CD4-positive, alpha-beta T cell treated with Interleukin-4 for 1 hour (primary cell): ENCODE data around the gene ZEB1.

Source experiments
- DNase-seq, 2 donors: peaks; one replicate each; pipeline ENCODE4 v3.0.0-alpha.2; 2020 to 2022

The ZEB1 gene

DNA sequence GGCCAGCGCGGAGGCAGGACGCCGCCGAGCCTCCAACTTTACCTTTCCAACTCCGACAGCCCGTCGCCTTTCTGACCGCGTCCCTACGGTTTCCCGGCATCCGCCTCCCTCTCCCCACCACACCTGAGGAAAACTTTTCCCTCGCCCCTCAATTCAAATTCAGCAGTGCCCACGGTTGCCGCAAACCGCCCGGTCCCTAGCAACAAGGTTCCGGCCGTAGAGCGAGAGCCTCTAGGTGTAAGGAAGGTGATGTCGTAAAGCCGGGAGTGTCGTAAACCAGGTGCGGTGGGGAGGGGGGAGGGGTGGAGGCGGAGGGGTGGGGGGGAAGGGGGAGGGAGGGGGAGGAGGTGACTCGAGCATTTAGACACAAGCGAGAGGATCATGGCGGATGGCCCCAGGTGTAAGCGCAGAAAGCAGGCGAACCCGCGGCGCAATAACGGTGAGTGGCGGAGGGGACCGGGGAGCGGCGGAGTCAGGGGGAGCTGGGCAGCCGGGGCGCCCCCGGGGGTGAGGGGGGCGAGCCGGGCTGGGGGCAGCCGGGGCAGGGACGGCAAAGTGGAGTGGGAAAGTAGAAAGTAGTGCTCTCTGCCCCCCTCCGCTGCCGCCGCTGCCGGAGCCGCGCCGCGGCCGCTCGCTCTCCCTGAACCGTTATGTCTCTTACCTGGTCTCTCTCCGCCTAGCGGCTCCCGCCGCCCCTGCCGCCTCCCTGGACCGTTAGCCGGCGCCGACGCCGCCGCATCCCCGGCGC, at the start of gene ZEB1:
Gene ZEB1, plus strand, starts transcription at position 363 of the 748 bp plus-strand sequence. Its CDS starts 19 bp downstream, at position 382.
- DNase-seq, result peak; percentile 93 to 94

DNA sequence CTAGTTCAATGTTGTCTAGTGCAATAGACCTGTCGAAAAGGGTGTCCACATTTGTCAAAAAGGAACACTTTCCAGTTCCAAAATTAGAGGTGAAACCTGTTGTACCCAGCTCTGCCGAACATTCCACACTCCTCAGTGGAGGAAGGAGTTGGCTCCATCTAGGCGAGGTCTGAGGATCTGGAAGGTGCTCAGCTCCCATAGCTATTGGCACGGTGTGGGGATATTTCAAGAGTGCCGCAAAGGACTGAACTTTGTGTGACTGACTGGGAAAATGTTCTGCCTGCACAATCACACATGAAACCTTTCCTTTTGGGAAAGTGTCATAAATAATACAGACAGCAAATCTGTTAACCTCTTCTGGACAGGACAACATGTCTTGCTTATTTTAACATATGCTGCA, 48.1 kb upstream of the ZEB1 start:
- no peak for DNase-seq

DNA sequence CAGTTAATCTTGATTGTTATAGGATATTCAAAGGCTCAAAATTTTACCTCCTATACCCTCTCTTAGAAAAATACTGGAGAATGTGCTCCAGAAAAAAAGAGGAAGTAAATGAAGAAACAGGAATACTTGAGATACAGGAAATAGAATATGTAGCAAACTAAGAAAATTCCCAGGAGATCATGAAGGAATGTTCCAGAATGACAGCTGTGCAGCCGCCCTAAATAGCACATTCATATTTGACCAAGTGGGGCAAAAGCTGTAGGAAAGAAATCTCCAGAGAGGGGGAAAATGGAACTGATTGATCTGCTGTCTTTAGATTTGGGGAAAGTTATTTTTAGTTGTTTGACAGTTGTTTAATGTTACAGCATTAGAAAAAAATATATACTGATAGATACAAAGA, 46.2 kb upstream of the ZEB1 start:
- no peak for DNase-seq

DNA sequence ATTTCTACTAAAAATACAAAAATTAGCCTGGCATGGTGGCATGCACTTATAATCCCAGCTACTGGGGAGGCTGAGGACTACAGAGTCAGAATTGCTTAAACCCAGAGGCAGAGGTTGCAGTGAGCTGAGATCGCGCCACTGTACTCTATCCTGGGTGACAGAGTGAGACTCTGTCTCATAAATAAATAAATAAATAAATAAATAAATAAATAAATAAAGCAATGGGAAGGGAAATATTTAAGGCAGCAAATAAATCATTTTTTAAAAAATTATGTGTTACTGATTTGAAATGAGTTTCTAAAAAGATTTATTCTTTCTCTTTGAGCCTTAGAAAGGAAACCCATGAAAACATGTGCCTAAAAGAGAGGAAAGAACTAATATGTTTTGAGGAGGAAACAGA, 45.2 kb upstream of the ZEB1 start:
- no peak for DNase-seq

DNA sequence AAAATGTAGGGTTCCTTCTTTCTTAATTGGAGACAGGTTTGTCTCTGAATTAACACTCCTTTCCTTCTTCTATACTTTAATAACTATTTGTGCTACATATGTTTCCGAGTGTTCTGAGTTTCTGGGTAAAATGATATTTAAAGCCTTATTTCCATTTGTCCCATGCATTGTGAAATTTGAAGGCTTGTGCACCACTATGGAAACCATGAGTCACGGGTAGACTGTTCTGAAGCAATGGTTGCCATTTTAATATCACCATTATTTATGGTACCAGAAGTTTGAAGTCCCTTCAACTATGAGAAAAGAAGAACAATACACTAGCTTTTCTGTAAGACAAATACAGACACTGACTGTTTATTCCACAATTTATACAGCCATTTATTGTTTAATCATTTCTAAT, 44.7 kb upstream of the ZEB1 start:
- no peak for DNase-seq

DNA sequence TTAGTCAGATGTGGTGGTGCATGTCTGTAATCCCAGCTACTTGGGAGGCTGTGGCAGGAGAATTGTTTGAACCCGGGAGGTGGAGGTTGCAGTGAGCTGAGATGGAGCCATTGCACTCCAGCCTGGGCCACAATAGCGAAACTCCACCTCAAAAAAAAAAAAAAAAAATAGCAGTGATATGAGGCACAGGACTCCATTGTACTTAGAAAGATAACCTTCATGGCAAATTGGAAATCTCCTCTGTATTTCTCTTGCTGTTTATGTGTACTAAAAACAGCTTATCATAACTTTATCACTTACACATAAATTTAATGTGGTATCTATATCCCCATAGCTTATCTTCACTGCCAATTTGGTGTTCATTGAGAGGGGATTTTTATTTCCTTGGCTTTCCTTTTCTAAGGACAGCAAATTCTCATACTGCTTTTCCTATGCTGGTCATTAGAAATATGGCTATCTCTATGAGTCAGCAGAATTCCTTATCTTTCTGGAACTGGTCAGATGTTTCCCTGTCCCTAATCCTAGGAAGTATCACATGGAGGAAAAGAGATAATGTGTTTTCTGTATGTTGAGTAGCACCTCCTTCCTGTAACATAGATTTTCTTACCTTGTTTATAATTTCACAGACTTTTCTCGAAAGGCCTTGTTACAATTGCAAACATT, 40.6 kb upstream of the ZEB1 start:
- no peak for DNase-seq

DNA sequence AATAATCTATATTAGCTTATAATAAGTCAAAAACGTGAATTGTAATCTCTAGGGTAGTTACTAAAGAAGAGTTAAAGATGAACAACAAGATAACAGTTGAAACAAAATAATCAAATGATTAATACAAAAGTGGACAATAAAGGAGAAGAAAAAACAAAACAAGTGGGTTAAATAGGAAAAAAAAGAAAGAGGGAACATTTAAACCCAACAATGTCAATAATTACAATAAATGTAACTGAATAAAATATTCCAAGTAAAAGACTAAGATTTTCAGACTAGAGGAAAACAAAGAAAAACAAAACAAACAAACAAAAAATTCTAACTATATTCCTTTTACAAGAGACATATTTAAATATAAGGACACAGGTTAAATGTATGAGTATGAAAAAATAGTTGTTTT, 38.0 kb upstream of the ZEB1 start:
- no peak for DNase-seq

DNA sequence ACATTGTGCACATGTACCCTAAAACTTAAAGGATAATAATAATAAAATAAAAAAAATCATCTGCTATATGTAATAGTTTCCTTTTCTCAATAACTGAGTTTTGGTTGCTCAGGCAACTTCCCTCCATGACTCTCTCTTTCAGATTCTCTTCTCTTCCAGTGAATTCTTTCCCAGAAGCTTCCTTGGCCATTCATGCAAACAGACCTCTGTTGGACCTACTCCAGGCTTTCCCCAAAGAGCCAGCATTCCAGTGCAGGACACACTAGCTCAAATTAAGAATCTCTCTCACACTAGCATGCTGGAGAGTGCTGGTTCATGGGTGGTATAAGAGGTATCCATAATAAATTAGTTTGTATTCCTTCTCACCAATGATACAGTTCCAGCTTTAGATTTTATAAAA, 31.0 kb upstream of the ZEB1 start:
- no peak for DNase-seq

DNA sequence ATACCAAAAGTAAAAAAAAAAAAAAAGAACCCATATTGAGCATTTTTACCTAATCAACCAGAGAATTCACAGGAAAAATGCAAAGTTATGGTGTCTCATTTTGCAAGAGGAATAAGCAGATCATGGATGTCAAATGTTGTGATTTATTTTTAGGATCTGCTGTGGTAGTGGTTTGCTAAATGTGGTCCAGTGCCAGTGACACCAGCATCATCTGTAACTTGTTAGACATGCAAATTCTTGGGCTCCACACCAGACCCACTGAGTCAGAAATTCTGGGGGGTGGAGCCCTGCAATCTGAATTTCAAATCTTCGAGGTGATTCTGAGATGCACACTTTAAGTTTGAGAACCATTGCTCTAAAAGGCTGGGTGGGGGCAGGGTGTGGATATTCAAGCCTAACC, 30.1 kb upstream of the ZEB1 start:
- no peak for DNase-seq

DNA sequence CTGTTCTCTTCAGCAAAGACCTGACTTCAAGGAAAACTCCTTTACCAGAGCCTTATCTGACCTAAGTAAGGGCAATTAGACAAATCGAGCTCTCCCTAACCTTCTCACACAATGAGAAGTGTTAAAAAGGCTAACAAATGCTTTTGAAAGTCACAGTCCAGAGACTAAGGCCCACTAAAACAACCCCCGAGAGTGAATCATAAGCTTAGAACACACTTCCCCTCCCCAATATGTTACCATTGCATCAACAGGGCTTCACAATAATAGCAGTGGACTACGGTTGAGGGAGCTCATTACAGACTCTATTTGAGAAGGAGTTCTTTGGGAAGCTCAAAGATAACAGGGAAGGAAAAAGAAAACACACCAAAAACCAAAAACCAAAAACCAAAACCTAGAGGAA, 28.6 kb upstream of the ZEB1 start:
- no peak for DNase-seq

DNA sequence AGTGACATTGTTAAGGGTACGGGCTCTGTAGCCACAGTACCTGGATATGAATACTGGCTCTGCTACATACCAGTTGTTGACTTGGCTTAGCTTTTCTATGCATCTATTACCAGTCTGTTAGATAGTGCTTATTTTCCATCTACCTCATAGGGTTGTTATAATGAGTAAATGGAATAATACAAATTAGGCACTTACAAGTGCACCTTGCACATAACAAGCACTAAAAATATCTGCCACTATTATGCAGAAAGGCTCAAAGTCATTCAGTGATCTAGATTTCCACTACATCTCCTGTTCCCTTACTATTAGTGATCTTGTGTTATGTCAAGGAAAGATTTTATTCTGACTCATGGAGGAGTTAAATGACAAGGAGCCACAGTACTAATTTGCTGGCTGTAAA, 27.9 kb upstream of the ZEB1 start:
- DNase-seq, result no peak

DNA sequence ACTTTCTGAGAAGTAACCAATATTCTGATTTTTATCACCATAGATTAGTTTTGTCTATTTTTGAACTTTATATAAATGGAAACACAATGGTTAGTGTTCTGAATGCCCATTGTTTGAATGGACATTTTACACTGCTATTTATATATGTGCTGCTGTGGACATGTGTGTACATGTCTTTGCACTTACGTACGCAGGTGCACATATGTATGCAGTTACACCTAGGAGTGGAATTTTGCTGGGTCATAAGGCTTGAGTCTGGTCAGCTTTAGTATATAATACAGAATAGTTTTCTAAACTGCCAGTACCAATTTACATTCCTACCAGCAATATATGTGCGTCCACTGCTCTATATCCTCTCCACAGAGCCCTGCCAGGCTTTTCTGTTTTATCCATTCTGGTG, 24.5 kb upstream of the ZEB1 start:
- DNase-seq, result no peak

DNA sequence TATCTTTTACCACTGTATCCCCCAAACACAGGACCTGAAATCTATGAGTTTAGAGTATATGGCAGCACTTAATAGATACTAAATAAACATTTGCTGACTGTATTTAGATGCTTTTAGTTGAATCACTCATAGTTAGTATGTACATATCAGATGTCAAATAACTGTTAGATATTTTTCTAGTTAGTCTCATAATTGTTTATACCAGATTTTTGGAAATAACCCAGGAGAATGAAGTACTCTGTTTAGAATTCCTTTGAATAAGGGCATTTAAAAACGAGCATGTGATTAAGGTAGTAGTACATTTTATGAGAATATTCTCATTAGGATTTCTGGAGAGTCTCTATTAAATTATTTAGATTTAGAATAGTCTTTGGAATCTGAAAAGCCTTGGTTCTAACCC, 22.3 kb upstream of the ZEB1 start:
- no peak for DNase-seq

DNA sequence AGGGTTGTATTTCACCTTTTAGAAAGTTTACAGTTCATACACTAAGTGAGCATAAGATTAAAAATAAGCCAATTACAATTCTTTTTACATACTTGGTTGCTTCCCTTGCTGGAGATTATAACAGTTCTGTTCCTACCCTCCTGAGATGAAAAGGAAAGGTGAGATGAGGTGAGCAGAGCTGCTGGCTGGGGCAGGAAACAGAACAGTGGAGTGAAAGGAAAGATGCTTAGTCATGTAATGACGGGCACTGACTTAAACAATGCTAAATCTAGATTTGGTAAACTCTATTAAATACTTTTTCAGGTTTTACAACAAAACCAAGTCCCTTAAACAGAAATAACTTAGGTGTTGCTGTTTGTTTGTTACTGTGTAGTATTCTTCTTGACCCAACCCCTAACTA, 19.9 kb upstream of the ZEB1 start:
- DNase-seq, result no peak

DNA sequence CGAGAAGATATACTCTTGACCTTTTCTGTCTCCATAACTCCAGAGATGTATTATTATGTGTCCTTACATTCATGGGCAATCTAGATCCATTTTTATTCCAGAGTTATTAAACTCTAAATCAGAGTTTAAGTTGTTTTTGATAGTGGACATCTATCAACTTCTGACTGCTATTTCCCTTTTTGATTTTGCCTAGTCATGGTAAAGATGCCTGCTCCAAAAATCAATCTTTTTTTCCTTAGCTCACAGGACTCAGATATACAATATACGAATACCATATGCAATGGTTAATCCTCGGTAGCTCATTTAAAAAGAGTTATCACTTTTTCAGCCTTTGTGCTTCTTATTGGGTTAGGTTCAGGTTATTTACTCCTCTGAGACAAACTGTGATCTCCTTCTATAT, 15.8 kb upstream of the ZEB1 start:
- no peak for DNase-seq

DNA sequence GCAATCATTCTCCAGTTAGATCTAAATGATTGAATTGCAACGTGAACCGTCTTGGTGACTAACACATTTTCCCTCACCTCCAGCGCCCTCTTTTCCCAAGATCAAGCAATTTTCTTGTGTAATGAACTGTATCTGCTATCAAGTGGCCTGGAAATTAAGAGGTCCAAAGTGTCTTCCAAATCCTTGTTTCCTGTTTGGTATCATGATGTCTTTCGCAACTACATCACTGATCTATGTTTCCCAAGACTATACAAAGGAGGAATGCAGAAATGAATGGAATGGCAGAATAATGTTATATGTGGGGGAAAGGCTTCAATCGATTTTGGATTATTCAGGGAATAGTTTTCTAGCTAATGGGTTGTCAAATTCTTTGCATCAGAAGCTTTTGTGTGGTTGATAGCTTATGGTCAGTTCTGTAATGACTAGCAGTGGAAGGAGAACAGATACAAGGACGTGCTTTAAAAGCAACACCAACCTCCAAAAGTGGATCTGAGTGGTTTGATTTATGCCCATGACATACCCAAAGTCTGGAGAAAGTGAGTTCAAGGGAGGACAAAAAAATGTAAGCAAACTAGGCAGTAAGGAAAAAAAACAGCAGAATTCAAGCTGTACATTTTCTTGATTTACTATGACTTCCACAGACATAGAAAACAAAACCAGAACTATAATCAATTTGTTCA, 14.6 kb upstream of the ZEB1 start:
- no peak for DNase-seq

DNA sequence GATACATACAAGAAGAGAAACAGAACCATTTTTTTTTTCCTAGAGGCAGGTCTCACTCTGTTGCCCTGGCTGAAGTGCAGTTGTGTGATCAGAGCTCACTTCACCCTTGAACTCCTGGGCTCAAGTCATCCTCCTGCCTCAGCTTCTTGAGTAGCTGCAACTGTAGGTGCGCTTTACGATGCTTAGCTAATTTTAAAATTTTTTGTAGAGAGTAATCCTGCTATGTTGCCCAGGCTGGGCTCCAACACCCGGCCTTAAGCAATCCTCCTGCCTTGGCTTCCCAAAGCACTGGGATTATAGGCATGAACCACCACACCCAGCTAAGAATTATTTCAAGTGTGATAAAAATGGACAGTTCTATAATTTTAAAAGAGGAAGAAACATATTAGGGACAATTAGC, 5.6 kb upstream of the ZEB1 start:
- no peak for DNase-seq

DNA sequence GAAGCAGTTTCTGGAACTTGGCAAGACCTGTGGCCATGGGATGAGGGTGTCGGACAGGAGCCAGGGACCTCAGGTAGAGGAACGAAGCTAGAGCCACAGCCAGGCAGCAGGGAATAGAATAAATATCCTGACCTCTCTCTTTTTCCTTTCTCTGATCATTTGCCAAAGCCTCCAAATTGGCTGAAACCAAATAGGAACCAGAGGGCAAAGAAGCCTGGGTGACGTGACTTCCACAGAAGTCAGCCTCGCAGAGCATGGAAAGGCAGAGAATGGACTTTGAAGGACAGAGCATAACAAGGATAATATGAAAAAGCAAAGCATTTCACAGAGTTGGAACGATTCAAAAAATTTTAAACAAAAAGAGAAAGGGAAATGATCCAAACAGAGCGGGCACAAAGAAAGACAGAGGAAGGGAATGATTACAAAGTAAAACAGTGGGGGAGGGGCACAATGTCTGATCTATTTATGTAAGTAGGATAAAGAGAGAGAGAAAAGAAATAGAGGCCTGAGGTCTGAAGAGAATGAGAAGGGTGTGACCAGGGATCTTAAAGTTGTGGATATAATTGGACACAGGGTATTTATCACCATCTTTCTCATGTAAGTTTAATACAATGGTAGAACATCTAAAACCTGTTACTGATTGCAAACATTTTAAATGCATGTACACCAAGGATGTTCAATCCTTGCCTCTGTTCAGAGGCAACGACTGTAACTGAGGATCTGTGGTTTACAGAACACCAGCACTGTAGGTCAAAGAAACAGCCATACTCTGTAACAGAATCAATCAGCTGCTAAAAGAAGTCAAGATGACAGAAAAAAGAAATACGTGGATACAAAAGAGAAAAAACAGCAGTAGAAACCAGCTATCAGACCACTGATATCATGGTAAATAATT, 4.5 kb upstream of the ZEB1 start:
- no peak for DNase-seq

DNA sequence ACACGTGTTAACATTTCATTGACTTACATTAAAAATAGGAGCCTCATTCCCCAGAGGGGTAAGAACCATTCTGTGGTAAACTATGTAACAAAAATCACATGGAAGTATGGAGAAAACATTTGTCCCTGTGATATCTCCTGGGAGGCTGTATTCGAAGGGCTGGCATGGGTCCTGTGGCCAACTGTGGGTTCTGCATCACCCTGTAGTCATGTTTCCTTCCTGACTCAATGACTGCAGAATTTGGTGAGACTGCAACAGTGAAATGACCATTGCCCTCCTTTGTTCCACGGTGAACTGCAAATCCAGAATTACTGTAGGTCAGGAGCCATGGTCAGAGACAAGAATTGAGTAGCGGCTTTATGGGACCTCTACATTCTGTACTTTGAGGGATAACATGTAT, 3.6 kb upstream of the ZEB1 start:
- DNase-seq, result no peak

DNA sequence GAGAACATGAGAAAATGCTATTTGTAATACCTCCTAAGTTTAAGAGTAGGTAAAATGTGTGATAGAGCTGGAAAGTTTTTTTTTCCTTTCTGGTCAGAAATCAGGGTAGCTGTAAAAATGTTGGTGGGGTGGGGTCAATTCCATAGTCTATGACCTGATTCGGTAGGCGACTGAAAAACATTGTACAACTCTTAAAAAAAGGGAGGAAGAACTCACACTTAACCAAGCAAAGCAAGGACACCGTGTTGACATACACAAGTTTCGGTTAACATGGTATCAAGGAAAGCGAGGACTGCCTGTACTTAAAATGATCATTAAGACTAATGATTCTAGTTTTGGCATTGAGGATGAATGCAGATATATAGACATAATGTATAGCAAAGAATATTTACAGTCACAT, 1.8 kb upstream of the ZEB1 start:
- no peak for DNase-seq

DNA sequence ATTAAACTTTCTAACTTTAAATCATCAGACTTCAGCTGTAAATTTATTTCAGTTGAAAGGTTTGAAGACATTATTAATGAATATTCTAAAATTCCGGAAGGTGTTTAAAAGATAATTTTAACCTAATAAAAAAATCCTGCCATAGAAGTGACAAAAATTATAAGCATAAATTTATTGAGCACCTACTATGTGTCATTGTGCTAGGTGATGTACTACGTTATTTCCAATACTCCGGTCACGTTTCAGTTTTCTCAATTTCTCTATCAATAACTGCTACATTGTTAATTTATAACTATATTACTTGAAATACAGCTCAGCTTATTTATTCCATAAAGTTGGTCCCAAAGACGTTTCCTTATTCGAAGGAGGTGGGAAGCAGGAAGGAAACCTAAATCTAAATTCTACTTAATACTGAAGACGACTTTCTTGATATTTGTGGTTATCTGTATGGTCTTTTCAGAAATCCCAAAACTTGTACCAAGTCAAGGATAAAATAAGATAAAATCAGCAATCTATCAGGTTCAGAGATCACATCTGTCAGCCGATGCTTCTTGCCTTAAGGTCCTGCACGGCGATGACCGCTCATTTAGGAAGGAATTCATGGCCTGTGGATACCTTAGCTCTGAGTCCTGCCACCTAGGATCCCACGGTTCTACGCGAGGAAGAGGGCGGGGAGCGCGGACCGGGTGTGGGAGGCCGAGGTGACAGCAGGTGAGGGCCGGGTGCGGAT, 1.2 kb upstream of the ZEB1 start:
- DNase-seq, result no peak

DNA sequence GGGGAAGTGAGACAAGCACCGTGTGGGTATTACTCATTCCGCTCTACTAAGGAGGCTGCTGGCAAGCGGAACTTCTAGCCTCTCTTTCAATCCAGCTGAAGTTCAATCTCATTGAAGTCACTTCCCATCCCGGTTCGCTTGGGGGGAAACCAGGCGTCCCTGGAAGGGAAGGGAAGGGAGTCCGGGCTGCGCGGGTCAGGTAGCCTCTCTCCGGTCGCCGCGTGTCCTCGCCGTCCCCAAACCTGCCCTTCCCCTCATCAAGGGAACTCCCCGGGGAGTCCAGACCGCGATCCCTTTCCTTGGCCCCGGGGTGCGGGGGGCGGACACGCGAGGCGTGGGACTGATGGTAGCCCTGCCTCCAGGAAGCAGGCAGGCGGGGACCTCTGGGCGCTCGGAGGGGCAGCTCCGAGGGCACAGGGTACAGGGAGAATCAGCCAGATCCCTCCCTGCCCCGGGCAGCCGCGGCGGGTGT, 598 bp upstream of the ZEB1 start:
- peak; percentile 76 to 82 for DNase-seq
